ENCODE measurements around the gene SART1.
A peak's percentile ranks its signal among the peaks of the same experiment; 100 is the strongest.

SART1 gene

DNA sequence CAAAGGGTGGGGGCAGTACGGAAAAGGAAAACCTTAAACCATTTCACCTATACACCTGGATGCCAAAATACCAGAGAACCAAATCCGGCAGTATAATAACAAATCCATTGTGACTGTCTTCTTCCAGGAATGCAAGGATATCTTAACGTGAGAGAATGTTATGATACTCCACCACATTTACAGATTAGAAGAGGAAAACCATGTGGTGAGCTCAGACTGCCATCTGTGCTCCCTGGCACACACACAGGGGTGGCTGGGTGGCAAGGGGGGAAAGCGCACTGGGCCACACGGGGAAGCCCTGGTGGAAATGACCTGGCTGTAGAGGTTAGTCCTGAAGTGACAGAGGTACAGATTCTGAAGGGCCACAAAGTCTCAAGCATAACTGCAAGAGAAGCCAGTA lies 30.5 kb downstream of the SART1 start:
- Histone ChIP-seq H3K9ac (ENCODE audit: low read length) (no peak overlapping the region), H3K9me2 (ENCODE audit: low read depth, low read length) (no peaks in the 10 kb centered on the region), H3K4me1 (ENCODE audit: insufficient read depth, low read length, severe bottlenecking) (no peaks in the 10 kb centered on the region), H4K20me1 (ENCODE audit: insufficient read depth, low read length) (no peaks in the 10 kb centered on the region), H3K9me3 (ENCODE audit: low read length) (no peaks in the 10 kb centered on the region), H3K4me2 (ENCODE audit: low read length) (no peak overlapping the region), H2AFZ (ENCODE audit: low read length) (no peak overlapping the region), H3K27ac (ENCODE audit: low read depth, low read length, poor library complexity, severe bottlenecking) (no peak overlapping the region), H3K36me3 (ENCODE audit: insufficient read depth, low read length) (peaks cover 33% of the 10 kb centered on the region), H3K4me3 (ENCODE audit: low read depth, low read length, poor library complexity, severe bottlenecking) (no peak overlapping the region), H3K27me3 (ENCODE audit: insufficient read depth, low read length) (no peaks in the 10 kb centered on the region), H3K79me2 (ENCODE audit: insufficient read depth, low read length) (no peaks in the 10 kb centered on the region), H3F3A (ENCODE audit: insufficient read depth, low read length) (0 out of 2 replicates have a peak, but pooled peaks cover 3% of the 10 kb centered on the region)
- TF ChIP-seq, protein P1, sequence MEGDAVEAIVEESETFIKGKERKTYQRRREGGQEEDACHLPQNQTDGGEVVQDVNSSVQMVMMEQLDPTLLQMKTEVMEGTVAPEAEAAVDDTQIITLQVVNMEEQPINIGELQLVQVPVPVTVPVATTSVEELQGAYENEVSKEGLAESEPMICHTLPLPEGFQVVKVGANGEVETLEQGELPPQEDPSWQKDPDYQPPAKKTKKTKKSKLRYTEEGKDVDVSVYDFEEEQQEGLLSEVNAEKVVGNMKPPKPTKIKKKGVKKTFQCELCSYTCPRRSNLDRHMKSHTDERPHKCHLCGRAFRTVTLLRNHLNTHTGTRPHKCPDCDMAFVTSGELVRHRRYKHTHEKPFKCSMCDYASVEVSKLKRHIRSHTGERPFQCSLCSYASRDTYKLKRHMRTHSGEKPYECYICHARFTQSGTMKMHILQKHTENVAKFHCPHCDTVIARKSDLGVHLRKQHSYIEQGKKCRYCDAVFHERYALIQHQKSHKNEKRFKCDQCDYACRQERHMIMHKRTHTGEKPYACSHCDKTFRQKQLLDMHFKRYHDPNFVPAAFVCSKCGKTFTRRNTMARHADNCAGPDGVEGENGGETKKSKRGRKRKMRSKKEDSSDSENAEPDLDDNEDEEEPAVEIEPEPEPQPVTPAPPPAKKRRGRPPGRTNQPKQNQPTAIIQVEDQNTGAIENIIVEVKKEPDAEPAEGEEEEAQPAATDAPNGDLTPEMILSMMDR (IDR thresholded peaks at IDR 0.05; ENCODE audit: low read length) = no peak
- no peak for TF ChIP-seq EZH2 (IDR thresholded peaks at IDR 0.05; ENCODE audit: borderline replicate concordance, low read length)

DNA sequence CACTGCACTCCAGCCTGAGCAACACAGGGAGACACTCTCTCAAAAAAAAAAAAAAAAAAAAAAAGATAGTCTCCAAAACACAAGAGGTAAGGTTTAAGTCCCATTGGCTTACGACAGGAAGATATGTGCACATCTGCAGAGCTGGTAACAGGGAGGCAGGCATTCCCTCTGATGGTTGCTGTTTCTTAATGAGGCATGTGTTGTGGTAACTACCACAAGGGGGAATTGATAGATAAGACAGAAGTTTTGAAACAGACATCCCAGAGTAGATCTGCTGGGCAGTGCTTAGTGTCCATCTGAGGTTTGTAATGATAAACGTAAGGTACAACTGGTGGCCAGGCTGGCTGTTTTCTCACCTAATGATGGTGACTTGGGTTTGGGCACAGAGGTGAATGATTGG lies 35.8 kb downstream of the SART1 start:
- peaks cover 52% of the 10 kb centered on the region for H3K36me3 ChIP-seq (ENCODE audit: insufficient read depth, low read length)
- H3K4me3 ChIP-seq (ENCODE audit: low read depth, low read length, poor library complexity, severe bottlenecking) = no peak overlapping the region
- H3K4me1 ChIP-seq (ENCODE audit: insufficient read depth, low read length, severe bottlenecking) = peaks cover 9% of the 10 kb centered on the region
- H3K27ac ChIP-seq (ENCODE audit: low read depth, low read length, poor library complexity, severe bottlenecking) = no peak overlapping the region
- H2AFZ ChIP-seq (ENCODE audit: low read length) = no peak overlapping the region
- no peaks in the 10 kb centered on the region for H3K9me2 ChIP-seq (ENCODE audit: low read depth, low read length)
- no peaks in the 10 kb centered on the region for H3K9me3 ChIP-seq (ENCODE audit: low read length)
- no peaks in the 10 kb centered on the region for H4K20me1 ChIP-seq (ENCODE audit: insufficient read depth, low read length)
- H3K4me2 ChIP-seq (ENCODE audit: low read length) = no peak overlapping the region
- peaks cover 9% of the 10 kb centered on the region for H3K79me2 ChIP-seq (ENCODE audit: insufficient read depth, low read length)
- H3K27me3 ChIP-seq (ENCODE audit: insufficient read depth, low read length) = no peaks in the 10 kb centered on the region
- no peak overlapping the region for H3K9ac ChIP-seq (ENCODE audit: low read length)
- 0 out of 2 replicates have a peak, but pooled peaks cover 3% of the 10 kb centered on the region for H3F3A ChIP-seq (ENCODE audit: insufficient read depth, low read length)
- TF ChIP-seq, protein P1 (IDR thresholded peaks at IDR 0.05; ENCODE audit: low read length) = no peak
- TF ChIP-seq EZH2 (IDR thresholded peaks at IDR 0.05; ENCODE audit: borderline replicate concordance, low read length) = no peak

- H2AFZ ChIP-seq (ENCODE audit: low read length) = no peak within 1 kb of the TSS
- H3K9me3 ChIP-seq (ENCODE audit: low read length) = no peaks in the 10 kb centered on the region
- peaks cover 17% of the 10 kb centered on the region for H3K79me2 ChIP-seq (ENCODE audit: insufficient read depth, low read length)
- H3F3A ChIP-seq (ENCODE audit: insufficient read depth, low read length) = no peaks in the 10 kb centered on the region
- H3K27ac ChIP-seq (ENCODE audit: low read depth, low read length, poor library complexity, severe bottlenecking) = peak within 1 kb of the TSS; percentile 95
- peaks cover 19% of the 10 kb centered on the region for H3K4me1 ChIP-seq (ENCODE audit: insufficient read depth, low read length, severe bottlenecking)
- H3K36me3 ChIP-seq (ENCODE audit: insufficient read depth, low read length) = peaks cover 59% of the 10 kb centered on the region
- H3K27me3 ChIP-seq (ENCODE audit: insufficient read depth, low read length) = no peaks in the 10 kb centered on the region
- TF ChIP-seq, protein P1 (IDR thresholded peaks at IDR 0.05; ENCODE audit: low read length) = no peak
- TF ChIP-seq EZH2 (IDR thresholded peaks at IDR 0.05; ENCODE audit: borderline replicate concordance, low read length) = no peak
- peak within 1 kb of the TSS; percentile 96 for H3K4me2 ChIP-seq (ENCODE audit: low read length)
- H3K9me2 ChIP-seq (ENCODE audit: low read depth, low read length) = no peaks in the 10 kb centered on the region
- peak within 1 kb of the TSS; percentile 97 for H3K9ac ChIP-seq (ENCODE audit: low read length)
- no peaks in the 10 kb centered on the region for H4K20me1 ChIP-seq (ENCODE audit: insufficient read depth, low read length)
- peak within 1 kb of the TSS; percentile 97 for H3K4me3 ChIP-seq (ENCODE audit: low read depth, low read length, poor library complexity, severe bottlenecking)
Measured at GRCh38 chr11:66001942-66002647, 40.6 kb downstream of the SART1 start, which contains the start of the genes BANF1 and EIF1AD. Gene BANF1, plus strand, starts transcription at chr11:66002503. Its CDS starts 748 bp downstream, at chr11:66003251. Gene EIF1AD, minus strand, starts transcription at chr11:66002157. Its CDS starts 1,768 bp downstream, at chr11:66000389.

Measured in OCI-LY1 (cell line).